RKO (cell line): ENCODE results near the gene BPIFB4.
"Not testable (repeated sequence)": the region's sequence is repeated elsewhere in the genome, so short reads cannot be mapped to it uniquely, and the experiment has no call there.

Experiments
- DNase-seq: peaks from one replicate; pipeline ENCODE4 v3.0.0-alpha.2; 2016; ENCODE audit warnings: low spot score

The BPIFB4 gene

GRCh38 chr20:33119725-33120720 lies 40.6 kb downstream of the BPIFB4 start:
- peak; percentile 12 for DNase-seq

- DNase-seq: no peak
These were observed 41.5 kb downstream of the BPIFB4 start for GRCh38 chr20:33120934-33121333.

- DNase-seq: not testable (repeated sequence)
These were observed 42.9 kb downstream of the BPIFB4 start for GRCh38 chr20:33122297-33122696.

- DNase-seq: no peak
These were observed 44.8 kb downstream of the BPIFB4 start for GRCh38 chr20:33124261-33124660.

- no peak for DNase-seq
These were observed 45.6 kb downstream of the BPIFB4 start for GRCh38 chr20:33124994-33125393.

- DNase-seq: no peak
These were observed 46.5 kb downstream of the BPIFB4 start for GRCh38 chr20:33125983-33126382.

GRCh38 chr20:33127422-33128097 lies 48.1 kb downstream of the BPIFB4 start:
- no peak for DNase-seq

- DNase-seq: no peak
These were observed 51.2 kb downstream of the BPIFB4 start for GRCh38 chr20:33130568-33131061.

- DNase-seq: no peak
These were observed 52.6 kb downstream of the BPIFB4 start for GRCh38 chr20:33131949-33132473.

- DNase-seq: no peak
These were observed 53.3 kb downstream of the BPIFB4 start for GRCh38 chr20:33132513-33133372.

- DNase-seq: no peak
These were observed 54.0 kb downstream of the BPIFB4 start for GRCh38 chr20:33133373-33133941.

- DNase-seq: no peak
These were observed 57.8 kb downstream of the BPIFB4 start for GRCh38 chr20:33137195-33137594.

GRCh38 chr20:33139467-33139866 lies 60.0 kb downstream of the BPIFB4 start:
- no peak for DNase-seq

GRCh38 chr20:33145521-33145920 lies 66.1 kb downstream of the BPIFB4 start:
- DNase-seq: no peak

GRCh38 chr20:33147299-33147698 lies 67.9 kb downstream of the BPIFB4 start:
- no peak for DNase-seq

- DNase-seq: no peak
These were observed 68.6 kb downstream of the BPIFB4 start for GRCh38 chr20:33148040-33148439.

- no peak for DNase-seq
These were observed 74.8 kb downstream of the BPIFB4 start for GRCh38 chr20:33154252-33154651.

GRCh38 chr20:33158637-33159385 lies 79.4 kb downstream of the BPIFB4 start:
- no peak for DNase-seq

- no peak for DNase-seq
These were observed 80.3 kb downstream of the BPIFB4 start for GRCh38 chr20:33159713-33160112.

- no peak for DNase-seq
These were observed 81.2 kb downstream of the BPIFB4 start for GRCh38 chr20:33160681-33161080.
